ENCODE measurements around the gene GAB2. TPM values are rescaled to one million over a fixed set of nuclear protein-coding genes. Genes with fewer than 3 reads are reported as not detected.

The GAB2 gene
- polyA plus RNA-seq, 3 donors = 2.8 to 39.4 (median 4.4) TPM

GRCh38 chr11:78351193-78351592, 66.4 kb downstream of the GAB2 start:
- peak overlapping the region; percentile 19 to 70 (median 37) for H3K4me3 ChIP-seq (replicated peaks in 1 of 3; ENCODE audit: low read depth in 2 of 3, low read length in 3 of 3)
- no peaks in the 10 kb centered on the region for H3K9me3 ChIP-seq (replicated peaks in 1 of 2; ENCODE audit: control insufficient read depth in 1 of 2, insufficient read depth in 1 of 2, low read length in 2 of 2)
- no peak for TF ChIP-seq CTCF (IDR thresholded peaks at IDR 0.05)
- Mint-ChIP-seq H3K27me3 (ENCODE audit: low read depth in 3 of 3) (peaks cover 0 to 1% (median 0%) of the 10 kb centered on the region in 3 donors), H3K9me3 (no peaks in the 10 kb centered on the region), H3K4me1 (peaks cover 92% of the 10 kb centered on the region), H3K27ac (peak overlapping the region; percentile 93 to 98 (median 96)), H3K4me3 (peak overlapping the region; percentile 69 to 86), H3K36me3 (peaks cover 15 to 16% of the 10 kb centered on the region in 2 donors)
- no CpG with 5 or more reads among the region's 3 CpGs for WGBS (ENCODE audit: insufficient coverage)
- H3K79me2 ChIP-seq (ENCODE audit: insufficient read depth, low read length) = peaks cover 89% of the 10 kb centered on the region
- H3K27ac ChIP-seq (ENCODE audit: low read depth in 1 of 2, low read length in 2 of 2) = peak overlapping the region; percentile 67 to 92
- H3K4me1 ChIP-seq (ENCODE audit: control insufficient read depth in 1 of 2, insufficient read depth in 2 of 2, low read length in 2 of 2) = peaks cover 82 to 85% of the 10 kb centered on the region in 2 donors
- no peak overlapping the region for H2AFZ ChIP-seq (ENCODE audit: insufficient read depth, low read depth, low read length, poor library complexity, severe bottlenecking)
- H4K20me1 ChIP-seq (ENCODE audit: insufficient read depth, low read length) = peaks cover 57% of the 10 kb centered on the region
- peak overlapping the region; percentile 57 for H3K9ac ChIP-seq (ENCODE audit: insufficient read depth, low read length, poor library complexity, severe bottlenecking)
- H3K4me2 ChIP-seq (replicated peaks; ENCODE audit: extremely low read depth, low read length, poor library complexity, severe bottlenecking) = peak overlapping the region; percentile 78
- H3K27me3 ChIP-seq (ENCODE audit: control insufficient read depth in 2 of 2, insufficient read depth in 2 of 2, low read length in 2 of 2) = no peaks in the 10 kb centered on the region
- intact Hi-C loops (cut with micrococcal nuclease) = loop anchor here in 1 of 2 donors (5.0 kb wide), 2 partner anchors 39 to 41 kb away; no protein-coding TSS in a partner anchor
- peak in 2 of 3 donors; percentile 29 to 32 for DNase-seq
- no peaks in the 10 kb centered on the region for H3K36me3 ChIP-seq (replicated peaks in 1 of 2; ENCODE audit: control insufficient read depth in 1 of 2, insufficient read depth in 2 of 2, low read length in 2 of 2)

- intact Hi-C loops (cut with micrococcal nuclease) = loop anchor here in 1 of 2 donors (5.0 kb wide), 2 partner anchors 38 to 42 kb away; no protein-coding TSS in a partner anchor
- TF ChIP-seq CTCF (IDR thresholded peaks at IDR 0.05) = no peak
- no peaks in the 10 kb centered on the region for H3K36me3 ChIP-seq (replicated peaks in 1 of 2; ENCODE audit: control insufficient read depth in 1 of 2, insufficient read depth in 2 of 2, low read length in 2 of 2)
- H3K4me3 ChIP-seq (replicated peaks in 1 of 3; ENCODE audit: low read depth in 2 of 3, low read length in 3 of 3) = peak overlapping the region; percentile 19 to 70 (median 37)
- DNase-seq = peak; percentile 57 to 68 (median 65)
- H3K9ac ChIP-seq (ENCODE audit: insufficient read depth, low read length, poor library complexity, severe bottlenecking) = peak overlapping the region; percentile 57
- peaks cover 80 to 84% of the 10 kb centered on the region in 2 donors for H3K4me1 ChIP-seq (ENCODE audit: control insufficient read depth in 1 of 2, insufficient read depth in 2 of 2, low read length in 2 of 2)
- peak overlapping the region; percentile 93 to 98 (median 96) for H3K27ac Mint-ChIP-seq
- H3K9me3 ChIP-seq (replicated peaks in 1 of 2; ENCODE audit: control insufficient read depth in 1 of 2, insufficient read depth in 1 of 2, low read length in 2 of 2) = no peaks in the 10 kb centered on the region
- peaks cover 59% of the 10 kb centered on the region for H4K20me1 ChIP-seq (ENCODE audit: insufficient read depth, low read length)
- H2AFZ ChIP-seq (ENCODE audit: insufficient read depth, low read depth, low read length, poor library complexity, severe bottlenecking) = no peak overlapping the region
- H3K79me2 ChIP-seq (ENCODE audit: insufficient read depth, low read length) = peaks cover 89% of the 10 kb centered on the region
- no peaks in the 10 kb centered on the region for H3K9me3 Mint-ChIP-seq
- 0% methylated on average over 1 of the region's 7 CpGs for WGBS (ENCODE audit: insufficient coverage)
- H3K27me3 Mint-ChIP-seq (ENCODE audit: low read depth in 3 of 3) = peaks cover 0 to 1% (median 0%) of the 10 kb centered on the region in 3 donors
- H3K27me3 ChIP-seq (ENCODE audit: control insufficient read depth in 2 of 2, insufficient read depth in 2 of 2, low read length in 2 of 2) = no peaks in the 10 kb centered on the region
- H3K4me2 ChIP-seq (replicated peaks; ENCODE audit: extremely low read depth, low read length, poor library complexity, severe bottlenecking) = peak overlapping the region; percentile 78
- H3K4me1 Mint-ChIP-seq = peaks cover 92% of the 10 kb centered on the region
- H3K4me3 Mint-ChIP-seq = peak overlapping the region; percentile 69 to 86
- peak overlapping the region; percentile 67 to 92 for H3K27ac ChIP-seq (ENCODE audit: low read depth in 1 of 2, low read length in 2 of 2)
- peaks cover 12 to 18% of the 10 kb centered on the region in 2 donors for H3K36me3 Mint-ChIP-seq
These were observed 66.9 kb downstream of the GAB2 start for GRCh38 chr11:78350646-78351165.

All from CD14-positive monocyte (primary cell).